ENCODE results near the gene RCN2. TPM values are rescaled to one million over a fixed set of nuclear protein-coding genes. Genes with fewer than 3 reads are reported as not detected.

RCN2 gene
- total and polyA plus RNA-seq, 2 of the 8 experiments (the other 6 are each of a cell fraction or from before 2014, with no cell fraction given), result 65.6 to 137 TPM

DNA sequence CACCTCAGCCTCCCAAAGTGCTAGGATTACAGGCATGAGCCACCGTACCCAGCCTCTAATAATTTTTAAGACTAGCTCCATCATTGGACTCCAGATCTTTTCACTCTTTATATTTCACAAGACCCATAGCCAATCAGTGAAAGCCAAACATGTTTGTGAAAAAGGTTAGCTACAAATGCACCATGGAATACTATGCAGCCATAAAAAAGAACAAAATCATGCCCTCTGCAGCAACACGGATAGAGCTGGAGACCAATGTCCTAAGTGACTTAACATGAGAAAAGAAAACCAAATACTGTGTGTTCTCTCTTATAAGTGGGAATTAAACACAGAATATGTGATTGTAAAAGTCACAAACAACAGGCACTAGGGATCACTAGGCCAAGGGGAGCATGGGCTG, 29.6 kb upstream of the RCN2 start:
- no peak overlapping the region for H3K27ac ChIP-seq (ENCODE audit: low read depth, low read length)
- no peak overlapping the region for H2BK12ac ChIP-seq (ENCODE audit: low read depth, low read length)
- H3K4me2 ChIP-seq (ENCODE audit: insufficient read depth in 1 of 2, low read depth in 2 of 2, low read length in 2 of 2), result no peak overlapping the region
- H3K9ac ChIP-seq (replicated peaks in 1 of 4; ENCODE audit: extremely low read depth in 1 of 4, low read depth in 3 of 4, low read length in 3 of 4), result no peak overlapping the region
- no peak overlapping the region for H4K8ac ChIP-seq (ENCODE audit: extremely low read depth, insufficient read depth, low read length)
- peaks cover 0 to 4% (median 0%) of the 10 kb centered on the region in 4 experiments; a peak in 2 of 7 replicates for H3K27me3 ChIP-seq (replicated peaks in 1 of 4; ENCODE audit: control insufficient read depth in 3 of 4, extremely low read depth in 1 of 4, insufficient read depth in 3 of 4, low read length in 3 of 4)
- no peak overlapping the region for H3K23ac ChIP-seq (ENCODE audit: insufficient read length)
- no peaks in the 10 kb centered on the region for H3K36me3 ChIP-seq (ENCODE audit: control insufficient read depth in 2 of 4, insufficient read depth in 4 of 4, low read length in 3 of 4)
- H3K14ac ChIP-seq (ENCODE audit: insufficient read length), result no peak overlapping the region
- H3K79me2 ChIP-seq (ENCODE audit: control insufficient read depth in 1 of 2, insufficient read depth in 2 of 2, low read length in 2 of 2), result no peaks in the 10 kb centered on the region
- POLR2A ChIA-PET (ENCODE audit: partially characterized antibody), result interaction anchor here (0.7 kb wide), 1 partner anchor 15 kb away, joined by 5 read pairs; no protein-coding TSS in a partner anchor
- TF ChIP-seq SIN3A (conservative IDR thresholded peaks at IDR 0.05 in 1 of 2, IDR thresholded peaks at IDR 0.05 in 1 of 2; ENCODE audit: low read depth in 1 of 2, low read length in 2 of 2) (no peak), CHD2 (IDR thresholded peaks at IDR 0.05; ENCODE audit: low read length) (no peak), KDM1A (IDR thresholded peaks at IDR 0.05; ENCODE audit: borderline replicate concordance, low read length) (peak; percentile 45; the same call in 1 of the 2 replicates), POLR2A (IDR thresholded peaks at IDR 0.05; ENCODE audit: control extremely low read depth in 1 of 2, low read depth in 2 of 2, low read length in 2 of 2) (no peak), JUND (IDR thresholded peaks at IDR 0.05; ENCODE audit: low read length) (no peak), NRF1 (IDR thresholded peaks at IDR 0.05; ENCODE audit: low read depth, low read length) (no peak), RAD21 (IDR thresholded peaks at IDR 0.05 in 1 of 2, conservative IDR thresholded peaks at IDR 0.05 in 1 of 2; ENCODE audit: low read depth in 2 of 2, low read length in 2 of 2) (no peak)
- TF ChIP-seq, protein P1, sequence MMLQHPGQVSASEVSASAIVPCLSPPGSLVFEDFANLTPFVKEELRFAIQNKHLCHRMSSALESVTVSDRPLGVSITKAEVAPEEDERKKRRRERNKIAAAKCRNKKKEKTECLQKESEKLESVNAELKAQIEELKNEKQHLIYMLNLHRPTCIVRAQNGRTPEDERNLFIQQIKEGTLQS (IDR thresholded peaks at IDR 0.05; ENCODE audit: insufficient read depth, low read depth, low read length), result no peak
- no peak overlapping the region for H3K56ac ChIP-seq (replicated peaks; ENCODE audit: insufficient read length, low read depth, low read length)
- CTCF ChIA-PET (ENCODE audit: partially characterized antibody), result no interaction called here
- H3K23me2 ChIP-seq (ENCODE audit: low read depth, low read length), result peaks cover 7% of the 10 kb centered on the region
- H3K4ac ChIP-seq (replicated peaks; ENCODE audit: insufficient read length, low read depth, low read length), result no peak overlapping the region
- no peak overlapping the region for H2BK5ac ChIP-seq (ENCODE audit: low read depth, low read length)
- no peaks in the 10 kb centered on the region for H4K20me1 ChIP-seq (replicated peaks in 1 of 2; ENCODE audit: control insufficient read depth in 1 of 2, insufficient read depth in 2 of 2, low read length in 2 of 2)
- no peak for FAIRE-seq
- no peak overlapping the region for H2BK15ac ChIP-seq (ENCODE audit: low read length)
- H2AK5ac ChIP-seq (ENCODE audit: low read depth, low read length), result no peak overlapping the region
- H4K5ac ChIP-seq (ENCODE audit: insufficient read length, low read depth, low read length), result no peak overlapping the region
- H3K4me3 ChIP-seq (ENCODE audit: extremely low read depth in 1 of 4, insufficient read depth in 2 of 4, low read depth in 3 of 4, low read length in 4 of 4), result no peak overlapping the region
- H4K91ac ChIP-seq (replicated peaks; ENCODE audit: insufficient read length, low read length), result no peak overlapping the region
- H3K9me3 ChIP-seq (ENCODE audit: insufficient read depth in 2 of 2, low read depth in 1 of 2, low read length in 1 of 2), result peaks cover 3 to 11% of the 10 kb centered on the region in 2 experiments; a peak in 3 of 4 replicates
- no peak overlapping the region for H3K18ac ChIP-seq (ENCODE audit: extremely low read depth, low read length)
- no peak overlapping the region for H2AFZ ChIP-seq (ENCODE audit: low read length)
- H3K4me1 ChIP-seq (replicated peaks in 1 of 4; ENCODE audit: control insufficient read depth in 3 of 4, insufficient read depth in 4 of 4, low read length in 3 of 4), result peaks cover 1 to 7% (median 4%) of the 10 kb centered on the region in 4 experiments; a peak in 5 of 7 replicates
- no peak overlapping the region for H2BK20ac ChIP-seq (ENCODE audit: low read length)
- H2BK120ac ChIP-seq (replicated peaks; ENCODE audit: low read depth, low read length), result no peak overlapping the region
- no peak for DNase-seq (ENCODE audit: low read depth in 1 of 2, low spot score in 2 of 2)
- 95% methylated on average over 2 of the region's 2 CpGs; no CpG with 5 or more reads in 1 of the 2 experiments for WGBS, 2 experiments (ENCODE audit: extremely low coverage in 1 of 2, insufficient coverage in 1 of 2, insufficient read length in 1 of 2, insufficient replicate concordance in 2 of 2, low coverage in 1 of 2, low lambda C conversion rate in 2 of 2, missing lambda C conversion rate in 1 of 2)
- H3K79me1 ChIP-seq (ENCODE audit: low read depth, low read length), result no peaks in the 10 kb centered on the region

Data from H1 (cell line).